ENCODE results near the gene TMEM192. TPM values are rescaled to one million over a fixed set of nuclear protein-coding genes. Genes with fewer than 3 reads are reported as not detected.
"Not testable (repeated sequence)": the region's sequence is repeated elsewhere in the genome, so short reads cannot be mapped to it uniquely, and the experiment has no call there.

TMEM192 gene
- total RNA-seq: 4.3 and 5.4 TPM in 2 replicates

DNA sequence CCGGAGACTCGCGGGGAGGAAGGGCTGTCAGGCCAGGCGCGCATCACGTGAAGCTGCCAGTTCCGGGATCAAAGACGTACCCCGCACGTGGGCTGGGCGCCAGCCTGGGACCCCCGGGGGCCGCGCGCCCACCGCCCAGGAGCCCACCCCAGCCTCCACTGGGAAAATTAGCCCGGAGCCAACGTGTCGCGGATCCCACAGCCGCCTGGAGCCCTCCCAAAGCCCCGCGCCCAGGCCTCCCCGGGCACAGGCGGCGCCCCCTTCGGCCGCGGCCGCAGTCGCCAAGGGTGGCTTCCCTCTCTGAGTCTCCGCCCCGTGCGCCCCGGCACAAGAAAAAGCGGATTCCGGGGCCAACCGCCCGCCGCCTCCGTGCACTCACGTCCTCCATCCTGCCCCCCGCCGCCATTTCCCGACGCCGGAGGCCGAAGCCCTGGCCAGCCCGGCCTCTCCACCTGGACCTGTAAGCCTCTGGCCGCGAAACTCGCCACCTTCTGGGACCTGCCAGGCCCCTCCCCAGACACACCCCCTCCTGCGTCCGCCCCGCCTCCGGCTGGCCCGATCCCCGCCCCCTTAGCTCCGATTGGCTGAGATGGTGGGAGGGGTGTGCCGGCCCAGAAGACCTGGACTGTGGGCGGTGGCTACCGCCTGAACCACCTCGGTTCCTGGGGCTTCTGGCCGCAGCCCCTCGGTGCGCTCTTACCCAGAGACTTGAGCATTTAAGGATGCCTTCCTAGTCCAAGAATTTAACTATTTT lies at the start of gene TMEM192:
TSS of gene TMEM192 (minus strand) at position 493 of the 754 bp plus-strand sequence. CDS start at position 406, 87 bp downstream.
- intact Hi-C loops (cut with micrococcal nuclease): loop anchor here (1.0 to 5.0 kb wide), 11 partner anchors 19 to 1618 kb away; partner anchors contain the start of genes KLHL2, MSMO1, TMA16 and TRIM61

DNA sequence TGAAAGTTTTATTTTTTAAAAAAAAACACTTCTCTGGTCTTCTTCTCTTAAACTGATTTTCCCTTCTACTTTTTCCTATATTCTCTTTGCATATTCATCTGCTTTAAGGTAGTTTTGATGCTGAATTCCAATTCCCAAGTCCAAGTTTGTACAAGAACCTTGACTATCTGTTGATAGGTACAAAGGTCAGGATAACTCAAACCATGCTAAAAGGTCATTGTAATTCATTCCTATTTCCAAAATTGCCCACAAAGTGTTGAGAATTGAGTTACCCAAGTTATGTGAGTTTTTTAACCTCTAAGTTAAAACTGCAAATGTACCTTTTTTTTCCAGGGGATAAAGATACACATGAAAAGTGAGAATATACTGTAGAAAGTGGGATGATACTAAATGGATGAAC lies 46.1 kb upstream of the TMEM192 start:
- intact Hi-C loops (cut with micrococcal nuclease): no loop called here

GRCh38 chr4:165156906-165157305 lies 44.2 kb upstream of the TMEM192 start:
- intact Hi-C loops (cut with micrococcal nuclease): no loop called here

DNA sequence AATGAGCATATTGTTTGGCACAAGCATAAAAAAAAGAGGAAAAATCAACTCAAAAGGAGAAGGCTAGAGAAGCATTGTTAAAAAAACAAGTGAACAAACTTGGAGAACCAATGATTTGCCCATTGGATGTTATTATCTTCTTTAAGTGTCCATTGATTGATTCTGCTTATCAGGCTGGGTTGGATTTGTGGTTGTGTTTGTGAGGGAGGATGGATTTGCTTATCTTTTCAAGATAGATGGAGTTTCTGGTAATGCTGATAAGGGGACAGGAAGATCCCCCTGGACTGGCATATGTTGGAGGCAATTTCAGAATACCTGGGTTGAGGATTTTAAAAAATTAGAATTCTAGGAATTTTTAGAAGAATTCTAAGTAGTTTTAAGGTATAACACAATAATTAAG lies 41.8 kb upstream of the TMEM192 start:
- intact Hi-C loops (cut with micrococcal nuclease): no loop called here

GRCh38 chr4:165152527-165152926 lies 39.9 kb upstream of the TMEM192 start:
- intact Hi-C loops (cut with micrococcal nuclease): no loop called here

DNA sequence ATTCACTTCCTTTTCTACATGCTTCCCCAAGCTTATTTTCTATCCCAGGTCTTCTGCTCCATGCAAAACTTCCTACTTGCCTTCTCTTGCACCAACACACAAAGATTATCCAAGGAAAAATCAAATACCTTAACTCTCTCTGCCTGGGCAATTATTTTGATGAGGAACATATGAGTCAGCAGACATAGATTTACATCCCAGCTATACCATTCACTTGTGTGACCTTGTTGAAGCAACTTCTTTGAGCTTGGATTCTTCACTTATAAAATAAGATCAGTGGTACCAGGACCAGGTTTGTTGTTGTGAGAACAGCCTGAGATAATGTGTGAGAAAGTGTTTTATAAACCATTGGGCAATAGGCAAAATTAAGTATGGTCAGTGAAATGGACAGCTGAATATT lies 39.1 kb upstream of the TMEM192 start:
- intact Hi-C loops (cut with micrococcal nuclease): no loop called here

GRCh38 chr4:165150545-165150944 lies 37.9 kb upstream of the TMEM192 start:
- intact Hi-C loops (cut with micrococcal nuclease): no loop called here

GRCh38 chr4:165138843-165139242 lies 26.2 kb upstream of the TMEM192 start:
- intact Hi-C loops (cut with micrococcal nuclease): loop anchor here (10.0 kb wide), 1 partner anchor 956 kb away; no protein-coding TSS in a partner anchor

DNA sequence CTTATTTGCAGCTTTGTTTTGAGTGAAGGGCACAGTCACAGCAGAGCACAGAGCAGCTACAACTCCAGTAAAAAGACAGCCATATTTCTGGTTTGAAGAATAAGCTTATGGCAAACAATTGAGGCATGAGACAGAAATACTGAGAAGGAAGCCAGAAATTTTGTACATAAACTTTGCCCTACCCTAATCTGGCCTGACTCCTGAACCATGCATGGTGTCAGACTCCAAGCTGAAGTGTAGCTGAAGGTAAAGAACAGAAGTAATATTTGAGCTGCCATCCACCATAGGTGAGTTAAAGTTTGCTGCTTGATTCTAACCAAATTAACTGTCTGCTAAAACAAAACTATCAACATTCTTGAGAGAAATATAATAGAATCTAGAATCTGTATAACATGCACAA lies 24.5 kb upstream of the TMEM192 start:
- intact Hi-C loops (cut with micrococcal nuclease): loop anchor here (10.0 kb wide), 1 partner anchor 958 kb away; no protein-coding TSS in a partner anchor

DNA sequence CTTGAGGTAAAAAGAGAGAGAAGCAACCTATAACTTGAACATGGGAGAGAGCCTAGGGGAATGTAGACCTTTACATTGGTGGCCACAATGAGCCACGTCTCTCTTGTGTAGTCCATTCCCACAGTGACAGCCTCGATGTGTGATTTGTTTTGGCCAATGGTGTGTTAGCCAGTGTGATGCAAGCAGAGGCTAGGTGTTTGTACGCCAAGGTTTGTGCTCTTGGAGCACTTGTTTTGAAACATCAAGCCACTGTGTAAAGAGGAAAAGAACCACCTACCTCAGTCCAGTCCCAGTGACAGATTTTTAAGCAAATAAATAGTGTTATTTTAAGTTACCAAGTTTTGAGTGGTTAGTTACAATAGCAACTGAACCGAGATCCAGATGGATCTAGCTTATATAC lies 23.9 kb upstream of the TMEM192 start:
- intact Hi-C loops (cut with micrococcal nuclease): loop anchor here (10.0 kb wide), 1 partner anchor 958 kb away; no protein-coding TSS in a partner anchor

- intact Hi-C loops (cut with micrococcal nuclease): loop anchor here (5.0 to 10.0 kb wide), 2 partner anchors 404 to 962 kb away; no protein-coding TSS in a partner anchor
Measured at GRCh38 chr4:165133150-165133549, 20.5 kb upstream of the TMEM192 start.

DNA sequence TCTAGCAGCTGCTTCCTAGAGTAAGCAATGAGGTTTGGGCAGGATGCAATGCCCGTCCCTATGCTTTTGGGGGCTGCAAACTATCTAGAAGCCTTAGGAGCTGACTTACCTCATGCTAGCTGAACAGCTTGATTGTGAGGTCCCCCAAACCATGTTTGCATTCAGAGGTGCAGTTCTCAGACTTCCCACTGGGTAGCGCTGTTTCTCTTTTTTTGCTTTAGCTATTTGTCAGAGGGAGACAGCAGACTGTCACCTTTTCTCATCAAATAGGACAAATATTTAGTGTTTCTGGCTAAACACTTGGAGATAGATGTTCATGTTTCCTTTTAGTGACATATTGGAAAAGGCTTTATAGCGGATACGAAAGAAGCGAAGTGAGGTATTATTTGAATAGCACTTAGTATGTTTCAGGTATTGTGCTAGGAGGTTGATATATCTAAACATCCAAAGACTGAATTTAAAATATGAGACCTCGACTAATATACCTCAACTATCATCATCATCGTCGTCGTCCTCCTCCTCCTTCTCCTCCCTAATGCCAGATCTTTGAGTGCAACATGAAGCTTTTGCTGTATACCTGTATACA lies 18.7 kb upstream of the TMEM192 start:
- intact Hi-C loops (cut with micrococcal nuclease): loop anchor here (1.0 to 10.0 kb wide), 9 partner anchors 19 to 963 kb away; partner anchors contain the start of genes MSMO1 and TMEM192

GRCh38 chr4:165129924-165130323 lies 17.3 kb upstream of the TMEM192 start:
- intact Hi-C loops (cut with micrococcal nuclease): loop anchor here (5.0 to 10.0 kb wide), 2 partner anchors 407 to 965 kb away; no protein-coding TSS in a partner anchor

GRCh38 chr4:165125869-165126499 lies 13.3 kb upstream of the TMEM192 start:
- intact Hi-C loops (cut with micrococcal nuclease): not testable (repeated sequence)

DNA sequence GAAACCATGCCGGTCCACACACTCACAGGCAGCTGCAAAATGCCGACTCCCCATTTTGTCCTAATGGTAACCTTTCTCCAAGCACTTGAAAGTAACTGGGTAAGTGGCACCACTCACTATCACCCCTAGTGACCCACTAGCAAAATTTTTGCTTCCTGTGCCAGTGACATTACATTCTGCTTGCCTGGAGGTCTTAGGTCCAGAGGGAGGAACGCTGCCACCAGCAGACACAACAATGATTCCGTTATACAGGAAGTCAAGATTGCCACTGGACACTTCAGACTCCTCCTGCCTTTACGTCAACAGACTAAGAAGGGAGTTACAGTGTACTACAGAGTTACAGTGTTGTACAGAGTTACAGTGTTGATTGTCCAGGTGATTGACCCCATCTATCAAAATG lies 11.8 kb upstream of the TMEM192 start:
- intact Hi-C loops (cut with micrococcal nuclease): no loop called here

DNA sequence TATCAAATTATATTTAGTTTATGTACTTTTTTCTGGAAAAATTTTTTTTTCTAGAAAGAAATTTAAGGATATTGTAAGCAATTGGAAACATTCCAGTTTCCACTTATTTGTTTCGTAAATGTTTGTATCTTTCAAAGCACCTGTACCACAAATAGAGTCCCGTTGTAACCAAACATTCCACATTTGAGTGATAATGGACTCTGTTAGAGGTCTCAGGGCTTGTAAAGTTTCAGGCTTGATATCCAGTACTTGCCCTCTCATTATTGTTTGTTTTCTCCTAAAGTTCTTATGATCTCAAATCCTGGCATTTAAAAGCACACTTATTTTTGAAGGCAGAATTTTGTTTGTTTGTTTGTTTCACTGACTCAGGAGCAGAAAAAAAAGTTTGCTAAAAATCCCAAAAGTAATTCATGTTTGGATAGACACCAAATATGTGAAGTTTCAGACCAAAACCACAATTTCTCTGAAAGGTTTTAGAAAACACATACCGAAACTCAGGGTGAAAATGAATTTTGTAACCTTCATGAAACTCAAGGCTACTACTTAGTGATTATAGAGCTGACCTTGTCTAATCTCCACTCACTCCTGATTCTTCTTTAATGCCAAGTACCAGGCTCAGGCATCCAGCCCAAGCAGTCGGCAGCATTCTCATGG lies 5.7 kb upstream of the TMEM192 start:
- intact Hi-C loops (cut with micrococcal nuclease): no loop called here

GRCh38 chr4:165115301-165115700 lies 2.6 kb upstream of the TMEM192 start:
- intact Hi-C loops (cut with micrococcal nuclease): no loop called here

DNA sequence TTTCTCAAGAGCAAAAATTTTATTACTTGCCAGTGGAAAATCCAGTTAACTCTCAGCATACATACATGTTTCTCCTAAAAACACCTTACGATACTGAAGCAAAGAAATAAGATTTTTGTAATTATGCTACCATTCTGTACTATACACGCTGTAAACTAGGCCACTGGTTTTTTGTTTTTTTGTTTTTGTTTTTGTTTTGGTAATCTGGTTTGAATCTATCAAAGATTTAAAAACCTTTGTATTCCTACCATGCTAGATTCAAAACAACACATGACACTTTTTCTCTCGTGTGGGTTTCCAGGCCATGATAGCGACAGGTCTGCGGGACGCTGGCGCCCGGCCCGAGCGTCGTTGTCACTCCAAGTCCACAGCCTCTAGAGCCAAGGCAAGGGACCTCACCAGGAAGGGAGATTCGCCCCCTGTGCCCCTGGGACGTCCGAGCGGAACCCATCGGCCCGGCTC lies 723 bp downstream of the TMEM192 start:
- intact Hi-C loops (cut with micrococcal nuclease): loop anchor here (1.0 to 5.0 kb wide), 9 partner anchors 19 to 1618 kb away; partner anchors contain the start of genes KLHL2, MSMO1, TMA16 and TRIM61

DNA sequence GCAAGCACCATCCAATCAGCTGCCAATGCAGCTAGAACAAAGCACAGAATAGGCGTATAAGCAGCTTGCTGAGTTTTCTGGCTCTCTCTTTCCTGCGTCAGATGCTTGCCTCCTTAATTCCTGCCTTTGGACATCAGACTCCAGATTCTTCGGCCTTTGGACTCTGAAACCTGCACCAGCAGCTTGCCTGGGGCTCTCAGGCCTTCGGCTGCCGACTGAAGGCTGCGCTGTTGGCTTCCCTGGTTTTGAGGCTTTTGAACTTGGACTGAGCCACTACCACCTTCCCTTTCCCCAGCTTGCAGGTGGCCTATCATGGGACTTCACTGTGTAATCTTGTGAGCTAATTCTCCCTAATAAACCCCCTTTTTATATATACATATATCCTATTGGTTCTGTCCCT lies 6.1 kb downstream of the TMEM192 start:
- intact Hi-C loops (cut with micrococcal nuclease): no loop called here

GRCh38 chr4:165101641-165102040 lies 11.0 kb downstream of the TMEM192 start:
- intact Hi-C loops (cut with micrococcal nuclease): no loop called here

- intact Hi-C loops (cut with micrococcal nuclease): loop anchor here (1.0 to 5.0 kb wide), 5 partner anchors 124 to 1546 kb away; no protein-coding TSS in a partner anchor
Measured at GRCh38 chr4:165096776-165097175, 15.9 kb downstream of the TMEM192 start.
